ENCODE results near the gene QTRT2.

Gene QTRT2

GRCh38 chr3:114025451-114025850 is 31.1 kb upstream of the QTRT2 start:
- in situ Hi-C loops (cut with HindIII; ENCODE audit: low sequenced_read_pairs): no loop called here
- H3K4me3 ChIP-seq (ENCODE audit: low read depth, low read length): no peak overlapping the region
- no peak for TF ChIP-seq CTCF (IDR thresholded peaks at IDR 0.05; ENCODE audit: low read depth, low read length)
- DNase-seq (ENCODE audit: low read depth, low spot score): no peak

GRCh38 chr3:114026331-114026730 is 30.2 kb upstream of the QTRT2 start:
- no peak for DNase-seq (ENCODE audit: low read depth, low spot score)
- in situ Hi-C loops (cut with HindIII; ENCODE audit: low sequenced_read_pairs): no loop called here
- no peak for TF ChIP-seq CTCF (IDR thresholded peaks at IDR 0.05; ENCODE audit: low read depth, low read length)
- H3K4me3 ChIP-seq (ENCODE audit: low read depth, low read length): no peak overlapping the region

- TF ChIP-seq CTCF (IDR thresholded peaks at IDR 0.05; ENCODE audit: low read depth, low read length): no peak
- no peak overlapping the region for H3K4me3 ChIP-seq (ENCODE audit: low read depth, low read length)
- no peak for DNase-seq (ENCODE audit: low read depth, low spot score)
- in situ Hi-C loops (cut with HindIII; ENCODE audit: low sequenced_read_pairs): no loop called here
Observed at GRCh38 chr3:114033721-114034120, 22.8 kb upstream of the QTRT2 start.

- no peak for TF ChIP-seq CTCF (IDR thresholded peaks at IDR 0.05; ENCODE audit: low read depth, low read length)
- in situ Hi-C loops (cut with HindIII; ENCODE audit: low sequenced_read_pairs): no loop called here
- H3K4me3 ChIP-seq (ENCODE audit: low read depth, low read length): no peak overlapping the region
- DNase-seq (ENCODE audit: low read depth, low spot score): no peak
Observed at GRCh38 chr3:114034211-114034610, 22.3 kb upstream of the QTRT2 start.

- in situ Hi-C loops (cut with HindIII; ENCODE audit: low sequenced_read_pairs): no loop called here
Observed at GRCh38 chr3:114034787-114035545, 21.6 kb upstream of the QTRT2 start.

GRCh38 chr3:114035896-114036295 is 20.6 kb upstream of the QTRT2 start:
- TF ChIP-seq CTCF (IDR thresholded peaks at IDR 0.05; ENCODE audit: low read depth, low read length): no peak
- in situ Hi-C loops (cut with HindIII; ENCODE audit: low sequenced_read_pairs): no loop called here
- no peak for DNase-seq (ENCODE audit: low read depth, low spot score)
- H3K4me3 ChIP-seq (ENCODE audit: low read depth, low read length): no peak overlapping the region

More at GRCh38 chr3:114034787-114035545, 21.6 kb upstream of the QTRT2 start:
- H3K4me3 ChIP-seq (ENCODE audit: low read depth, low read length): no peak overlapping the region
- DNase-seq (ENCODE audit: low read depth, low spot score): no peak
- no peak for TF ChIP-seq CTCF (IDR thresholded peaks at IDR 0.05; ENCODE audit: low read depth, low read length)

Data from astrocyte of the spinal cord (primary cell).